Coronary artery (tissue), 2 donors: ENCODE data around the gene CCDC200.
"Not testable (repeated sequence)": the region's sequence is repeated elsewhere in the genome, so short reads cannot be mapped to it uniquely, and the experiment has no call there.

ENCODE experiments used
- DNase-seq: peaks from one replicate; pipeline ENCODE4 v3.0.0-alpha.2; 2017; ENCODE audit warnings: low spot score
- H3K27ac ChIP-seq, 2 donors: fragments of 200-600 bp; sonication (generic); one replicate each; pipeline ENCODE4 v1.5.1; 2016 to 2019
- H3K4me3 ChIP-seq: fragments of 200-600 bp; sonication (generic); 2 replicates; pipeline ENCODE4 v1.5.1; 2016; ENCODE audit warnings: mild to moderate bottlenecking, moderate library complexity
- TF ChIP-seq, protein P1 (sequence below): fragments of 200-600 bp; sonication (generic); IDR thresholded peaks from one replicate; pipeline ENCODE4 v1.5.1; 2019; ENCODE audit warnings: antibody characterized with exemption

CCDC200 gene

GRCh38 chr17:43210576-43210975 is 17.8 kb downstream of the CCDC200 start:
- DNase-seq: no peak
- TF ChIP-seq, protein P1, sequence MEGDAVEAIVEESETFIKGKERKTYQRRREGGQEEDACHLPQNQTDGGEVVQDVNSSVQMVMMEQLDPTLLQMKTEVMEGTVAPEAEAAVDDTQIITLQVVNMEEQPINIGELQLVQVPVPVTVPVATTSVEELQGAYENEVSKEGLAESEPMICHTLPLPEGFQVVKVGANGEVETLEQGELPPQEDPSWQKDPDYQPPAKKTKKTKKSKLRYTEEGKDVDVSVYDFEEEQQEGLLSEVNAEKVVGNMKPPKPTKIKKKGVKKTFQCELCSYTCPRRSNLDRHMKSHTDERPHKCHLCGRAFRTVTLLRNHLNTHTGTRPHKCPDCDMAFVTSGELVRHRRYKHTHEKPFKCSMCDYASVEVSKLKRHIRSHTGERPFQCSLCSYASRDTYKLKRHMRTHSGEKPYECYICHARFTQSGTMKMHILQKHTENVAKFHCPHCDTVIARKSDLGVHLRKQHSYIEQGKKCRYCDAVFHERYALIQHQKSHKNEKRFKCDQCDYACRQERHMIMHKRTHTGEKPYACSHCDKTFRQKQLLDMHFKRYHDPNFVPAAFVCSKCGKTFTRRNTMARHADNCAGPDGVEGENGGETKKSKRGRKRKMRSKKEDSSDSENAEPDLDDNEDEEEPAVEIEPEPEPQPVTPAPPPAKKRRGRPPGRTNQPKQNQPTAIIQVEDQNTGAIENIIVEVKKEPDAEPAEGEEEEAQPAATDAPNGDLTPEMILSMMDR: no peak
- peak overlapping the region; percentile 77 to 80 for H3K27ac ChIP-seq
- H3K4me3 ChIP-seq: no peak overlapping the region

- not testable (repeated sequence) for DNase-seq, H3K4me3 ChIP-seq, H3K27ac ChIP-seq
These were observed 25.4 kb downstream of the CCDC200 start for GRCh38 chr17:43203013-43203412.

GRCh38 chr17:43200127-43200526 is 28.3 kb downstream of the CCDC200 start:
- TF ChIP-seq, protein P1: no peak
- no peak for DNase-seq
- Histone ChIP-seq H3K27ac (no peak overlapping the region), H3K4me3 (no peak overlapping the region)

DNA sequence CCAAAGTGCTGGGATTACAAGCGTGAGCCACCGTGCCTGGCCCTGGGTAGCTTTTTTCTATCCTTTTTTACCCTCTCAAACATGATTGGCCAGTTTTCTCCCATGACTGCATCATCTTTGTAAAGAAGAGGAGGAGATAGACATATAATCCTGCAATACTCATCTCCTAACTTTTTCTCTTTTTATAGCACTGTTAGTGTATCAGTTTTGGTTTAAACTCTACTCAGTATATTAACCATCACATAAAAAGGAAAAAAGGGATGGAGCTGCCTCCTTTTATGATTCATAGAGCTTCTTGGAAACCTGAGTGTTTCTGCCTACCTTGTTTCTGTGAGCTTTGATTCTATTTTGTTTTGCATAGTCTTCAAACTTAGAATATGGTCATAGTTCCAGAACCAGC is 28.8 kb downstream of the CCDC200 start:
- no peak overlapping the region for H3K27ac ChIP-seq
- DNase-seq: no peak
- TF ChIP-seq, protein P1: no peak
- H3K4me3 ChIP-seq: no peak overlapping the region

DNA sequence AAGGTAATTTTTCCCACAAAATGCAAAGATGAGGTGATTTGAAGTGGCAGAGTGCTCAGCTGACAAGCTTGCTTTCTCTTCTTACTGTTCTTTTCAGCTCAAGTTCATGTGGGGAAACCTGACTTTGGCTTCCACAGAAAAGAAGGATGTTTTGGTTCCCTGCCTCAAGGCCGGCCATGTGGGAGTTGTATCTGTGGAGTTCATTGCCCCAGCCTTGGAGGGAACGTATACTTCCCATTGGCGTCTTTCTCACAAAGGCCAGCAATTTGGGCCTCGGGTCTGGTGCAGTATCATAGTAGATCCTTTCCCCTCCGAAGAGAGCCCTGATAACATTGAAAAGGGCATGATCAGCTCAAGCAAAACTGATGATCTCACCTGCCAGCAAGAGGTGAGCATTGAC is 35.2 kb downstream of the CCDC200 start:
- TF ChIP-seq, protein P1: no peak
- no peak for DNase-seq
- no peak overlapping the region for H3K27ac ChIP-seq
- no peak overlapping the region for H3K4me3 ChIP-seq

GRCh38 chr17:43186656-43187055 is 41.8 kb downstream of the CCDC200 start:
- not testable (repeated sequence) for DNase-seq, H3K4me3 ChIP-seq, H3K27ac ChIP-seq

DNA sequence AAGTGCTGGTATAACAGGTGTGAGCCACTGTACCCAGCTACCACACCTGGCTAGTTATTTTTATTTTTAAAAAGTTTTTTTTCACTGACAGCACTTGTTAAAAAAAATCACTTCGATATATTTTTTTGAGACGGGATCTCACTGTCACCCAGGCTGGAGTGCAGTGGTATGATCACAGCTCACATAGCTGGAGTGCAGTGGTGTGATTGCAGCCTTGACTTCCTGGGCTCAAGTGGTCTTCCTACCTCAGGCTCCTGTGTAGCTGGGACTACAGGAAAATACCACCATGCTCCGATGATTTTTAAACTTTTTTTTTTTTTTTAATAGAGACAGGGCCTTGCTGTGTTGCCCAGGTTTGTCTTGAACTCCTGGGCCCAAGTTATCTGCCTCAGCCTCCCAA is 44.5 kb downstream of the CCDC200 start:
- Histone ChIP-seq H3K27ac (no peak overlapping the region), H3K4me3 (no peak overlapping the region)
- DNase-seq: no peak
- TF ChIP-seq, protein P1: no peak

GRCh38 chr17:43176119-43176570 is 52.3 kb downstream of the CCDC200 start:
- H3K4me3 ChIP-seq: peak overlapping the region; percentile 21
- TF ChIP-seq, protein P1: no peak

More at GRCh38 chr17:43176119-43176570, 52.3 kb downstream of the CCDC200 start:
- DNase-seq: no peak
- H3K27ac ChIP-seq: peak overlapping the region; percentile 24 to 57
